Adrenal gland (tissue), 5 donors: Measurements from ENCODE around the gene GPSM3.

ENCODE experiments used
- CTCF ChIP-seq, 6 experiments: fragments of 450-650 bp in 4 of 6; fragments of 200-600 bp in 2 of 6; sonication (generic) in 1 of 6; IDR thresholded peaks; 1 replicate in 5 of 6; 2 replicates in 1 of 6; pipeline versions ENCODE4 v1.5.1 to v1.8.0; 2016 to 2021; ENCODE audit warnings: antibody characterized with exemption in 6 of 6, mild to moderate bottlenecking in 2 of 6, moderate library complexity in 1 of 6
- POLR2A ChIP-seq, 2 donors: fragments of 450-650 bp; IDR thresholded peaks; one replicate each; pipeline ENCODE4 v1.6.1; 2017; ENCODE audit warnings: antibody characterized with exemption in 2 of 2, mild to moderate bottlenecking in 2 of 2, moderate library complexity in 1 of 2
- donor health status: DM: no; HTN: no; CAD: no.

GRCh38 chr6:32189069-32189741 is 3.2 kb downstream of the GPSM3 start:
- TF ChIP-seq POLR2A (IDR thresholded peaks at IDR 0.05) (no peak), CTCF (IDR thresholded peaks at IDR 0.05) (no peak)
